GM19035 (cell line): ENCODE results near the gene CD28.

Experiments
- ATAC-seq: cut with Tn5 transposase; IDR thresholded peaks from one replicate; pipeline ENCODE4 v1.9.1; 2021; ENCODE audit not compliant: unreplicated experiment

Gene CD28

DNA sequence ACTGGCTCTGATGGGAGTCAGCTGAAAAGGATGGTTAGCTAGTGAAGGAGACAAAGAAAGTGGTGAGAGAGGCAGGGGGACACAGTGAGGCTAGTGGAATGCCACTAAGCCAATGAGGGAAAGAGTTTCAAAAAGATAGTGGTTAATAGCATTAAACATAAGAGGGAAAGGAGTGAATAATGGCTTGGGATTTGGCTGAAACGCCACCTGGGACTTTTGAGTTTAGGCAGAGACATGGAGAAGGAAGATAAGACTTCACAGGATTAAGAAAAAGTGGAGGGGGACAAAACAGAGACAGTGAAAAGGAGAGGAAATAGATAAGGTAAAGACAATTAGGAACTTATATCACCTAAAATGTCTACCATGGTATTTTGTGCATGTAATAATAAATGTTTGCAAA is 6.9 kb downstream of the CD28 start:
- ATAC-seq, result no peak

DNA sequence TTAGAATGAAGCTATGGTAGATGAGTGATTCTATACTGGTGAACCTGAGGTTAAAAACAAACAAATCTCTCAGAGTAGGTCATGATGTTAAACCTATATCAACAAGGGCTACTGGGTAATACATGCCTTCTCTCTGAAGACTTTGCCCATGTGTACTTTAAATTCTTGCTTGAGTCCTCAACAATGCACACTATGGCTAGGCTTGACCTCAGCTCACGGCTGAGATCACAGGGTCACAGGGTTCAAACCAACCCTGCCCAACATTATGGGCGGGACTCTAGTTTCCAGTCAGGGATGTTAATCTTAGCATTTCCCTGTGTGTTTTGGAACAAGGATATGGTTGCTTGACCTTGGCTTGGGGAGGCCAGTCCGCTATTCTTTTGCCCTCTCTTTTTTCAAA is 7.7 kb downstream of the CD28 start:
- no peak for ATAC-seq

DNA sequence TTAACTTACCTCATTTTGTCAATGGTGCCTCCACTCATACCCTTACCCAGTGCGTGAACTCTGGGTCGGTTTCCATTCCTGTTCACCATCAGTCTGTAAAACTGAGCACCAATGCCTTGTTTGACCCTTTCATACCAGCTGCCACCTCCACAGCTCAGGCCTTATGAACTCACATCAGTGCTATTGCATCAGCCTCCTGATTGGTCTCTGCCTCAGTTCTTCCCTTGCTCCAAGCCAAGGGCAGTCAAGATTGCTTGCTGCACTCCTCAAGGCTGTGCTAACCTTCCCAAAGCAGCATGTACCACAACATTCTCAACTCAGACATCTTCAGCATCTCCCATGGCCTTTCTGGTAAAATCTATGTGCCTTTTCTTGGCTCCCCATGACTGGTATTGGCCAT is 9.3 kb downstream of the CD28 start:
- ATAC-seq, result no peak

DNA sequence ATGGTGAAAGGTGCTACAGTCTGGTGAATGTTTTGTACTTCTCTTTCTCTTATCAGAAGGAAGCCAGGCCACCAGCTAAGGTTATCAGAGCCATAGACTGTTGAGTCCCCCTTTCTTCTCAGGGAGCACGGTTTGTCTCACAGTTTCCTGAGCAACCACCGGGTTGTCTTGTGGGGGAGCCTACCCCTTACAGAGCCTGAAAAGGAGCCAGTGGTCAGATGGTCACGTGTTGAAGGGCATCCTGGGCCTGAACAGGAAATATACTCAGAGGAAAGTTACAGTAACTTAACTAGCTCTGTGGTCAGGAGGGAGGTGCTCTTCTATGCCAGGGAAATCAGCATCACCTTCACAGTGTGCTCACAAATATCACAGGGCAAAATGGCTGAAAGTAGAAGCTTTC is 11.6 kb downstream of the CD28 start:
- peak; percentile 91 for ATAC-seq

DNA sequence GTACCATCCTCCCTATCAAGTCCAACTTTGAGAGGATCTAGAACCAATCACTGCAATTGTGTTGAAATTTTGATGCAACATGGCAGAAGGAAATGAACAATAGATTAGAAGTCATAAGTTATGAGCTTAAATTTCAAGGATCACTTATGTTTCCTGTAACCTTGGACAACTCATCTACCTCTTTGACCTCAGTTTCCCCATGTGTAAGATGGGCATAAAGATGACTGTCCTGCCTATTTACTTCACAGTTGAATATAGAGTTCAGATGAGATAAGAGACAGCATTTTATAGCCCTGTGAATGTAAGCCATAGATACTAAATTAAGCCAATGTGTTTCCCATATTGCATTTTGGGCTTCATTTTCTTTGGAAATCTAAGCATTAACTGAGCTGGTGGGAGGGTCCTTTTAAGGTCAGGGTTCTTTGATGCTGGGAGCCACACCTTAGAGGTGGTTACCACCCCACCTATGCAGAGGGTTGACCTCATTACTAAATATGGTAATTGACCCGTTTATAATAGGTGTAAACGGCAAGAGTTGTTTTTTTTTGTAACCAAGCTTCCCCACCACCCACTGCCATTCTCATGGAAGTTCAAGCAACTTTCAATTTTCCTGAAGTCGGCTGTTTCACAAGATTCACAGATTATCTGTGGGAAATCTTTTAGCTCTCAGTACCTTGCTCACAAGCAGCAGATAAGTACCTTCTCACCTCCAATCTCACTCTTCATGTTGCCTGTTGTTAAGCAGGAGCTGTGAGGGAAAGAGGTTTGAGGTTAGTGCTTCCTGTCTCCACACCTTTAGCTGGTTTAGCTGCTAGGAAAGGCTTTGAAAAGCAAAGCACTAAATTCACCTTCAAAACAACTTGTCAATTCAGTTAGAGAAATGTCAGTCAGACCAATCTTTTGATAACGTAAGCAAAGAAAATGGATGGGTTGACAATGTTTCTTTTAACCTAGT is 13.3 kb downstream of the CD28 start:
- no peak for ATAC-seq

DNA sequence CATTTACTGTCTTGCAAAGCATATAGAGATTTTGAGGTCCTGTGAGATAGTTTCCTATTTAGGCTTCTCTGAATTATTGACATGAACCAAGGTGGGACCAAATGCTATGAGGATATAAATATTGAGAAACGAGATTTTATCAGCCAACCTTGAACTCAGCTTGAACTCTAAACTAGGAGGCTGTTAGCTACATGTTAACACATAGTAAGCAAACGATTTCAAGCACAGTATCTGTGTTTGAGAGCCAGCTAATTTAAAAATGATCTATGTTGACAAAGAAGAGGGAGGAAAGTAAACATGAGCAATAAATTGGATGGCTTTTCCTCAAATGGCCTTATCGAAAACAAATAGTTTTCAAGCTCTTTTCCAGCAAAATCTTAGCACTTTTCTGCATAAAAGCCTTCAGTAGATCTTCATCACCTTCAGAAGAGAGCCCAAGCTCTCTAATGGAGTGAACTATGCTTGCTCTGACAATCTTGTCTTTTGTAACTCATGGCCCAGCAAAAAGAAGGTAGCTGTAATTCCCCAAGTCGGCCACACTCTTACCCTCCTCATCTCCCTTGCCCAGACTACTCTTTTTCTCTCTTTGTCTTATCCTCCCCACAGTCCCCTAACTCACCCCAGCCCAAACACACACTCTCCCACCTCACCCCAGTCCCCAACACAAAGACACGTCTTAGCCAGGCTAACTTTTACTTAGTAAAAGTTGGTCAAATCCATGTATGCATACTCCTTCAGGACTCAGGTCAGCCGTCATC is 14.7 kb downstream of the CD28 start:
- no peak for ATAC-seq

DNA sequence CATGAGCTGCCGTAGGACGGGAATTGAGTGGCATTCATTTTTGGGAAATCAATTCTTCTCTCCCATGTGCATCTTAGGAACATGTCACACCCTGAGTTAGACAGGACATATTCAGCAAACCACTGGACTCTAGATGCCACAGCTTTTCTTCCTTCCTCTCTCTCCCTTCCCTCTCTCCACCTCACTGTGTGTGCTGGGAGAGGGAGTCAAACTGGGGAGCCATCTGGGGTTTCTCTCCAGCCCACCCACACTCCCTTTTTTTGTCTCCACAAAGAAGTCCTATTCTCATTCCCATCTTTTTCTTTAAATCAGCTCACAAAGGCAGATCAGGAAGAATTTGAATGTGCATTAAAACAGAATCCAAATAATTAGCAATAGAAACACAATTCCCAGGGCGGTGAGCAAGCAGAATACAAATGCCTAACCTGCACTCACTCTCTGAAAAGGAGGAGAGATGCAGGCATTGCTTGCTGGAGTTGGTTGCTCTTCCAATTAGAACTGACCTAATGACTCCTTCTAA is 15.4 kb downstream of the CD28 start:
- ATAC-seq, result no peak

DNA sequence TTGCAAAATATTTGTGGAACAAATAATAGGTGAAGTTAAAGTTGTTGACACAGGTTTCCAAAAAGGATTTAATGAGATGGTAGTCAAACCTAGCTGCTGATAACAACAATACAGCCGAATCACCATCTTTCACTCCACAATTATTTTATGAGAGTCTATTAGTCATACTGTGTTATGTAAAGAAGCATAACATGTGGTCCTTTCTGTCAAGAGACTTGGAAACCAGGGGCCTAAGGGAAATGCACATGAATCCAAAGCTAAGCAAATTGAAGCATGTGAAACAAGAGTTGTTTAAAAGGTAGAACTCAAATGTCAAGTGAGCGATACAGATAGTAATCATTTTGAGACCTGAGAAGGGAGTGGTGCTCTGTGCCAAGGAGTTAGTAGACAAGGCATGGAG is 16.0 kb downstream of the CD28 start:
- ATAC-seq, result no peak

DNA sequence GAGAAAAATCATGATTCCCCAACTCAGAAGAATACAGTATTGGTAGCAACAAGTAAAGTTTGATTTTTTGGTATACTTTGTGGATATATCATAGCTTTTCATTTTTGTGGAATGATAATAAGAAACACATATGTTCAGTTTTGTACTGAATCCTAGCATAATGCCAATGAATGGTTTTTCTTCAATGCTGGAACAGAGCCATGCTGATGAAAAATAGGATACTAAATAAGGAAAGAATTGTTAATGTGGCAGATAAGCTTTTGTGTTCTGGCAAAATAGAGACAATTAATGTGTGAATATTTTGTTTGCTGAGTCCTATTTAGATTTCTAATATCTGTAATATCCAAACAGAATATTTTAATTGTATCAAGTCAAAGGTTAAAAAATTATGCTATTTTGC is 21.9 kb downstream of the CD28 start:
- ATAC-seq, result no peak

DNA sequence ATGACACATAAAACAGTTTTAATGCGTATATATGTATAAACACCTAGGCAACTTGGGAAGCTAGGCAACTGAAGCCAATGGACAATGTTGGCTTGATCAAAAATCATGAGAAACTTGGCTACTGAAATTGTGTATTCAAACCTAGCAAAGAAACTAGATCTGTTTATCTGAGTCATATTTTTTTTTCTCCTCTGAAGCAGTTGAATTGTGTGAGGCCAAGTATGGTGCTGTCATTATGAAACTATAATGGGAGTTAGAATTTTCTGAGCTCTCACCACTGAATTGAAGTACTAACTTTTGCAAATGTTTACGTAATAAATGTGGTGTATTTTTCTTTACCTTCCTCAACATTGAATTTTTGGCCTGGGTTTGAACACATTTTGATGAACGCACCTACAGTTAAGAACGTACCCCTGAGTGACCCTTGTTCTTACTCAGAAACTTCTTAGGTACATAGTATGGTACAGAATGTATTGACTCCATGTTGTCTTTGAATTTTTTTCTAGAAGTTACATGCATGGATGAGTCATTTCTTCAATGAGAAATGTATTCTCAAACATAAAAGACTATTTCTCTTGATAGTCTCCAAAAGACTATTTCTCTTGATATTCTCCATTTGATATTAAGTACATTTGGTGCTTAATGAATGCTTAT is 23.8 kb downstream of the CD28 start:
- no peak for ATAC-seq

DNA sequence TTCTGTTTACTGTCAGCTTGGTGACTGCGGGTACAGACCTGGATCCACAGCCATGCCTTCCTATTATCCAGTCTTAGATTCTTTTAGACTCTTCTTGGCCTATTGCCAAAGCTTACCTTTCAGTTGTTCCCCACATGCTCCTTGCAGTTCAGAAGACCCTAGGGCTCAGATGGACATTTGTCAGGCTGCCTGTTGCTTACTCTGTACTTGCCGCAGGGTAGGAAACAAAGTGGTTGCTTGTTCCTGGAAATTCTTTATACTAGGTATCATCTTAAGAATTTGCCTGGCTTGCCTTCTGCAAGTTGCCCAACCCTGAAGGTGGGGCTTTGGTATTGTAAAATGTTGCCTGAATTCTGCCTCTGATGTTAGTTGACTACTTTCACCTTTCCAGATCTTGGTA is 24.4 kb downstream of the CD28 start:
- ATAC-seq, result no peak

DNA sequence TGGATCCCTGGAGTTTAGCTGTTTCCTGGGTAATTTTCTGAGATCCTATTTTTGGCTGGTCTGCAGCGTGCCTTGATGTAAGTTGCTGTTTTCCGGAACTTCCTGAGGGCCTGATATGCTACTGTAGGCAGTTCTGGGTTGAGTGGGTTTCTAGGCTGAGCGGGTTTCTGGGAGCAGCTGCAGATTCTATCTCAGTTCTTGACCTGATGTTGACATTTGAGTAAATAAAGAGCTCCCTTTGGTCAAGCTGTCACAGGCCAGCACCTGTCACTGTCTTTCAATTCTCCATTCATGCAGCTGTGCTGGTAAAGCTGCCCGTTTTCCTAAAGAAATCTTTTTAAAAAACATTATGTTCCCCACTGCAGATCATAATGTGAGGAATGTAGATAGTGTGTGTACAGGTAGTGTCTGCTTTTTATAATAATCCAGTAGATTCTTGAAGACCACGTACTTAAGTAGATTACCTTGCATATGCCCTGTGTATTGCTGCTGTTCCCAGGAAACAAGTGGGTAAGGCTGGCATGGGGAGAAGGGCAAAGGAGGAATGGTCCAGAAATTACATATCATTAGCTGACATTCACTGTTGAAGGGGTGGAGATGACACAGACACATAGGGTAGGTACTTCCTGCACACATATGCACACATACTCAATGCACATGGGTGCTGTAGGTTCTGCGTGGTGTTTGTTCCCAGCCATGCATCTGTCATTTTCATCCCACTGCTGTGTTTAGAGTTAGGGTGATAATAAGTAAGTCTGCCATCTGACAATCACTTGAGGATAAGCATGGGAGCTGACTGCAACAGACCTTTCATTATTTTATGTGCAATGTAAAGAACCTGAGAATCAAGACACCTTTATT is 25.9 kb downstream of the CD28 start:
- no peak for ATAC-seq

DNA sequence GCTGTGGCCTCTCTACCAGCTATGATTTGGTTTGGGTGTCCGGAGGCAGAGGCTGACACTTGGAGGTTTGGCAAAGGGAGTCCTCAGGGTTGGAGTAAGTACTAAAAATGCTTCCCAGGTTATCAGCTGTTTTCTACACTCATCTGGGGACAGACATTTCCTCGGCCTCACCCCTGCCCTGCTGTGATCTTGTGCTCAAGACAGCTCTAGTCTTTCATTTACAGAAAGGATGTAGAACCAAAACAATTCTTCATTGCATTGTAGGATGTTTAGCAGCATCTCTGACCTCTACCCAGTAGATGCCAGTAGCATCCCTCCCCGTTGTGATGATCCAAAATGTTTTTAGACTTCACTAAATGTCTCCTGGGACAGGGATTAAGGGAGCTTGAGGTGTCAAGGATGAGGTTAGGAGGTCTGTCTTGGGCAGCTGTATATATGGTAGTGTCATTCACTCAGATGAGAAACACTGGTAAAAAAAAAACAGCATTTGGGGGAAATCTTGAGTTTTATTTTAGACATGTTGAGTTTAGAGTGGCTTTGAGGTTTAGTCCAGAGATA is 26.6 kb downstream of the CD28 start:
- no peak for ATAC-seq

DNA sequence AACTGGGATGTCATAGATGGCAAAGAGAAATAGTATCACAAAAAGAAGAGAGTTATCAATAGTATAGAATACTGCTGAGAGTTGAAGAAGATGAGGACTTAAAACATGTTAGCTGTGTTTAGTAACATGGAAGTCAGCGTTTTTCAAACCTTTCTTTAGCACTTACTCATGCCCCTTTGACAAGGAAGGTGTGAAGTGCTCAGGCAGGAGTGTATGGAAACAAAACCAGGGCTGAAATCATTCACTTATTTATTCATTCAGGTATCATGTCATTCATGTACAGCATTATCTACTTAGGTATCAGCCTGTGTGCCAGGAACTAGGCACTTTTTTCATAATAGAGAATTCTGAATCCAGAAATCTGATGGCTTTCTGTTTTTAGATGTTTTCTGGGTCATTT is 27.2 kb downstream of the CD28 start:
- no peak for ATAC-seq

DNA sequence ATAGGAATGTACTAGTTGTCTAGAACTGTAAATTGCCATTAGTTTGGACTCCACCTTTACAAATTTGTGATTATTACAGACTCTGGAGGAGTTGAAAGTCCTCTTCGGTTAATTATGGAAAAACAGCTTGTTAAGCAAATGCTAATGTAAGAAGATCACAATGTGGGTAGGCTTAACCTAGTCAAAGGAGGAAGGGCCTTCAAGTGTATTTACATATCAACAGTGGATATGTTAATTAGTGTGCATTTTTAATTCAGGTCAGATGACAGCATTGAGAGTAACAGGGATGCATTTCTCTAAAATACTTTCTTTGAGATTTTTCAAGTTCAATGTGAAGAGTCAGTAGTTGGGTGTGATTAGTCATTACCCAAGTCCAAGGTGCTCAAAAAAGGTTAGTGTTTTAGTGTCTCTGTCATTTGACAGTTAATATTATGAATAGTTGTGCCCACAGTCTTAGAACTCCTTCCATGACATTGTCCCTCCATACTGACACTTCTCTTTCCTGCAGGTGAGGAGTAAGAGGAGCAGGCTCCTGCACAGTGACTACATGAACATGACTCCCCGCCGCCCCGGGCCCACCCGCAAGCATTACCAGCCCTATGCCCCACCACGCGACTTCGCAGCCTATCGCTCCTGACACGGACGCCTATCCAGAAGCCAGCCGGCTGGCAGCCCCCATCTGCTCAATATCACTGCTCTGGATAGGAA is 28.0 kb downstream of the CD28 start:
- no peak for ATAC-seq

DNA sequence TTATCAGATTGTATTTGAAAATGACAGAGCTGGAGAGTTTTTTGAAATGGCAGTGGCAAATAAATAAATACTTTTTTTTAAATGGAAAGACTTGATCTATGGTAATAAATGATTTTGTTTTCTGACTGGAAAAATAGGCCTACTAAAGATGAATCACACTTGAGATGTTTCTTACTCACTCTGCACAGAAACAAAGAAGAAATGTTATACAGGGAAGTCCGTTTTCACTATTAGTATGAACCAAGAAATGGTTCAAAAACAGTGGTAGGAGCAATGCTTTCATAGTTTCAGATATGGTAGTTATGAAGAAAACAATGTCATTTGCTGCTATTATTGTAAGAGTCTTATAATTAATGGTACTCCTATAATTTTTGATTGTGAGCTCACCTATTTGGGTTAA is 30.9 kb downstream of the CD28 start:
- peak; percentile 51 for ATAC-seq

DNA sequence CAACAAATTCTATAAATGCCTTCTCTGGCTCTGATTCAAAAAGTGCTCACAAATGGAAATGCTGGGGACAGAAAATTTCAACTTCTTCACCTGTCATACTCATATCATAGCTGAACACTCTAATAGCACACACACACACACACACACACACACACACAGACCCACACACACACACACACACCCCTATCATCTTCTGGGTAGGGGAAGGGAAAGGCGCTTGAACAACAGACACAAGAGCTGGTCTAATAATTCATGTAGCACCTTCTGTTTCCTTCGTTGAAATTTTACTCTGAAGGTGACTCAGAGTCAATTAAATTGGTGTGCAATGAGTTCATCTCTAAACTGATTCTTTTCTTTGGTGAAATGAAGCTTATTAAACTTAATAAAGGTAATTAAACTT is 32.9 kb downstream of the CD28 start:
- ATAC-seq, result no peak

DNA sequence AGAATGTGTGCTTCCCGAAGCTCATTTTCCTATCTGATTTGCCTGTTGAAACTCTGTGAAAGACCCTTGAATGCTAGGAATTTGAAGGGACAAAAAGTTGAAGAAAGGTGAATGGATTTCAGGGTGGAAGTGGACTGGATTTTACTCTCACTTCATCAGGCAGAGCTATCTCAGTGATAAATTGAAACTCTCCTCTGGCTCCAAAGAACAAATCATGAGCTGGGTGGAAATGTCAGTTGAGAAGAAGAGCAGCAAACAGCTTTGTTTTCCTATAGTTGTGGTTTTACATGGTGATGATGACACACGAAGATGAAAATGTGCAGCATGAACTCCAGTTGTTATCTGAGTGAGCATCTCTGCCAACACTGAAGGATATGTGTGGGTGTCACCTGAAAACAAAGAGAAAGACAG is 34.4 kb downstream of the CD28 start:
- ATAC-seq, result no peak

DNA sequence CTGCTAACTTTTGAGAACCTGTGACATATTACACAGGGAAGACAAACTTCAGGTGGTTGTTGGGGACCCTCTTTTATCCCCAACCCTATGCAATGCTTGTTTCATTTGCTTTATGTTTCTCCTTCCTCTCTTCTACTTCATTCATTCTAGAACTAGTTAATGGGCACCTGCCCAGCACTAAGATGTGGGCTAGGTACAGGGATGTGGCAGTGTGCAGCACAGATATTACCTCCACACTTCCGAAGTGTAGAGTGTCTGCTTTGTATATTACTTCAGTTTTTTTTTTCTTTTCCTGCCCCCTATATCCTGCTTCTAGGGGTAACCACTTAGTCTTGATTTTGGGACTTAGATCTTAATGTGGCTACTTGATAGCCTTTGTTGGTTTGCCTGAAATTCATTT is 35.1 kb downstream of the CD28 start:
- ATAC-seq, result no peak
